ENCODE results near the gene FANCI. TPM values are rescaled to one million over a fixed set of nuclear protein-coding genes. Genes with fewer than 3 reads are reported as not detected.
"Not testable (repeated sequence)": the region's sequence is repeated elsewhere in the genome, so short reads cannot be mapped to it uniquely, and the experiment has no call there.

FANCI gene
- total and polyA plus RNA-seq, 7 experiments from 2014 or later: 4.4 to 132 (median 9.6) TPM

DNA sequence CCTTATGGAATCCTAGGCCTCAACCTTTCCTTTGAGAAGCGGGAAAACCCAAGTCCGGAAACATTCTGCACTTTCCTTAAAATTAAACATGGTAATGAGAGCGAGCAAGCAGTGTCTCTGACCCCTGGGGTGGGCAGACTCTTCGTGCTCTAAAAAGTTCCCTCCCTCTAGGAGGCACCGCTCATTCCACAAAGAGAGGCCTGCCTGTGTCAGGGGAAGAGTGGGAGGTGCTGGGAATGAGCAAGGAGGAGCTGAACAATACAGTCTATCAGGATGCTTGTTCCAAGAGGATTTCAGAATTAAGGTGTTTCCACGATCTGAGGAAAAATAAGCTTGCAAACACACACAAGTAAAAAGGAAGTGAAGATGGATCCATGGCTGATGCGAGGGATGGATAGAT, 16.4 kb upstream of the FANCI start:
- ChIA-PET POLR2A (no interaction called here), CTCF (no interaction called here)
- no peak for DNase-seq
- Histone ChIP-seq H3K9me3 (ENCODE audit: control insufficient read depth in 2 of 3, low read length in 3 of 3) (no peaks in the 10 kb centered on the region), H3K27me3 (ENCODE audit: control insufficient read depth in 2 of 2, insufficient read depth in 2 of 2, low read length in 2 of 2) (no peaks in the 10 kb centered on the region), H3K4me1 (ENCODE audit: control insufficient read depth in 2 of 2, insufficient read depth in 2 of 2, low read length in 2 of 2) (no peaks in the 10 kb centered on the region), H3K27ac (ENCODE audit: low read depth, low read length) (no peak overlapping the region), H3K4me3 (ENCODE audit: low read length) (no peak overlapping the region), H3K36me3 (ENCODE audit: control insufficient read depth in 2 of 3, insufficient read depth in 3 of 3, low read length in 3 of 3) (no peaks in the 10 kb centered on the region)
- no peak overlapping the region for H3K27ac Mint-ChIP-seq
- H3K4me3 Mint-ChIP-seq: no peak overlapping the region
- no peaks in the 10 kb centered on the region for H3K36me3 Mint-ChIP-seq
- no peak for ATAC-seq
- peaks cover 0 to 22% (median 7%) of the 10 kb centered on the region in 5 donors for H3K27me3 Mint-ChIP-seq
- no peaks in the 10 kb centered on the region for H3K9me3 Mint-ChIP-seq
- intact Hi-C loops (cut with micrococcal nuclease): no loop called here
- no peaks in the 10 kb centered on the region for H3K4me1 Mint-ChIP-seq

DNA sequence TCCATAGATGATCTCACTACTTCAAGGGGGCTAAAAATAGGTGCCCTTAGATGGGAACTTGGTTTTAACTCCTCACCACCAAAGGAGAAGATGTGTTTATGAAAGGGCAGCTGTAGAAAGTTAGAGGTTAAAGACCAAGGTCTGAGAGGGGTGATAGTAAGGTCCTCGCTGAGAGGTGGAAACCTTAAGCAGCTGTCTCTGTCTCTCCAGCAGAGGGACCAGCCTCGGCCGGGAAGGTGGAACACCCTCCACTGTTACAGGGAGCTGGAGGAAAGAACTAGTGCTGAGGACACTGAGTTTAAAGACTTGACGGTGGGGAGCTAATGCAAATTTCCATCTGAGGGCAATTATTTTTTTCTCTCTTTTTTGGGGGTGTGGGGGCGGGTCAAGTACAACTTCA, 13.5 kb upstream of the FANCI start:
- H3K4me3 Mint-ChIP-seq: no peak overlapping the region
- intact Hi-C loops (cut with micrococcal nuclease): no loop called here
- H3K27ac ChIP-seq (ENCODE audit: low read depth, low read length): no peak overlapping the region
- no peaks in the 10 kb centered on the region for H3K4me1 ChIP-seq (ENCODE audit: control insufficient read depth in 2 of 2, insufficient read depth in 2 of 2, low read length in 2 of 2)
- ChIA-PET CTCF (no interaction called here), POLR2A (no interaction called here)
- H3K9me3 ChIP-seq (ENCODE audit: control insufficient read depth in 2 of 3, low read length in 3 of 3): no peaks in the 10 kb centered on the region
- no peaks in the 10 kb centered on the region for H3K27me3 ChIP-seq (ENCODE audit: control insufficient read depth in 2 of 2, insufficient read depth in 2 of 2, low read length in 2 of 2)
- ATAC-seq (no peak), DNase-seq (no peak)
- peaks cover 3 to 36% (median 8%) of the 10 kb centered on the region in 5 donors for H3K27me3 Mint-ChIP-seq
- H3K36me3 ChIP-seq (ENCODE audit: control insufficient read depth in 2 of 3, insufficient read depth in 3 of 3, low read length in 3 of 3): no peaks in the 10 kb centered on the region
- no peaks in the 10 kb centered on the region for H3K36me3 Mint-ChIP-seq
- H3K4me3 ChIP-seq (ENCODE audit: low read length): no peak overlapping the region
- no peaks in the 10 kb centered on the region for H3K4me1 Mint-ChIP-seq
- no peaks in the 10 kb centered on the region for H3K9me3 Mint-ChIP-seq
- H3K27ac Mint-ChIP-seq: no peak overlapping the region

DNA sequence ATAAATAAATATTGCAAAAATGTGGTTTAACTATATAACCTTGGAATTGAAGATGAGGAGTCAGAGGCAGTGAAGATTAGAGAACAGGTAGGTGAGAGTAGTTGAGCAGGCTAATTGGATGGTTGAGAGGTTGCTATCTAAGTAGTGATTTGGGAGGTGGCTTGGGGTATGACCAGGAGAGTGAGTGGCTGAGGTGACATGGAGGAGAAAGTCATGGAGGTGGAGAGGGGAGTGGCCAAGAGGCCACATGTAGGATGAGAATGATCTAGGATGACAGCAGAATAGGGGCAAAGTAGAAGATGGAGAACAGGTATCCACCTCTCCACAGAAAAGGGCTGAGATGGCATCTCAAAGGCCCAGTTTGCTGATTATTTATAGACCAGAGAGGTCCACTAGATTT, 11.9 kb upstream of the FANCI start:
- no peaks in the 10 kb centered on the region for H3K36me3 ChIP-seq (ENCODE audit: control insufficient read depth in 2 of 3, insufficient read depth in 3 of 3, low read length in 3 of 3)
- no peaks in the 10 kb centered on the region for H3K4me1 Mint-ChIP-seq
- DNase-seq: no peak
- no peak for ATAC-seq
- intact Hi-C loops (cut with micrococcal nuclease): no loop called here
- H3K4me3 Mint-ChIP-seq: no peak overlapping the region
- no peaks in the 10 kb centered on the region for H3K36me3 Mint-ChIP-seq
- no peak overlapping the region for H3K27ac Mint-ChIP-seq
- H3K9me3 ChIP-seq (ENCODE audit: control insufficient read depth in 2 of 3, low read length in 3 of 3): no peaks in the 10 kb centered on the region
- H3K9me3 Mint-ChIP-seq: no peaks in the 10 kb centered on the region
- CTCF ChIA-PET: no interaction called here
- no peak overlapping the region for H3K27ac ChIP-seq (ENCODE audit: low read depth, low read length)
- no peaks in the 10 kb centered on the region for H3K4me1 ChIP-seq (ENCODE audit: control insufficient read depth in 2 of 2, insufficient read depth in 2 of 2, low read length in 2 of 2)
- no peak overlapping the region for H3K4me3 ChIP-seq (ENCODE audit: low read length)
- POLR2A ChIA-PET: no interaction called here
- peaks cover 3 to 44% (median 8%) of the 10 kb centered on the region in 5 donors for H3K27me3 Mint-ChIP-seq
- no peaks in the 10 kb centered on the region for H3K27me3 ChIP-seq (ENCODE audit: control insufficient read depth in 2 of 2, insufficient read depth in 2 of 2, low read length in 2 of 2)

DNA sequence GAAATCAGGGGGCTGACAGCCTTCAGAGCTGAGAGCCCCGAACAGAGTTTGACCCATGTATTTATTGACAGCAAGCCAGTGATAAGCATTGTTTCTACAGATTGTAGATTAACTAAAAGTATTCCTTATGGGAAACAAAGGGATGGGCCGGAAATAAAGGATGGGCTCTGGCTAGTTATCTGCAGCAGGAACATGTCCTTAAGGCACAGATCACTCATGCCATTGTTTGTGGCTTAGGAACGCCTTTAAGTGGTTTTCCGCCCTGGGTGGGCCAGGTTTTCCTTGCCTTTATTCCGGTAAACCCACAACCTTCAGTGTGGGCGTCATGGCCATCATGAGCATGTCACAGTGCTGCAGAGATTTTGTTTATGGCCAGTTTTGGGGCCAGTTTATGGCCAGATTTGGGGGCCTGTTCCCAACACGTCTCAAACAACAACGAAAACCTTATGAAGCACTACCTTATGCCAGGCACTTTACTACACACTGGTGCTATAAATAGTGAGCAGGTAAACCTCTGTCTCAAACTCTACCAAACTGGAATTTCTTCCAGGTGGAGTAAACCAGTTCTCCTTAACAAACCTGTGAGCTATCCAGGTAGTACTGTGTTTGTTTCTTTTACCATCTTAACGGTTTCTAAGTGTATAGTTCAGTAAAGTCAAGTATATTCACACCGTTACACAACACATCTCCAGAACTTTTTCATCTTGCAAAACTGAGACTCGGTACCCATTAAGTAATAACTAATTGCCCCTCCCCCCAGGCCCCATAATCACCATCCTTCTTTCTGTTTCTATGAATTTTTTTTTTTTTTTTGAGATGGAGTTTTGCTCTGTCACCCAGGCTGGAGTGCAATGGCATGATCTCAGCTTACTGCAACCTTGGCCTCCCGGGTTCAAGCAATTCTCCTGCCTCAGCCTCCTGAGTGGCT, 3.6 kb upstream of the FANCI start:
- H3K9me3 ChIP-seq (ENCODE audit: control insufficient read depth in 2 of 3, low read length in 3 of 3); H3K4me3 Mint-ChIP-seq; H3K9me3 Mint-ChIP-seq; H3K4me3 ChIP-seq (ENCODE audit: low read length); ATAC-seq; DNase-seq; H3K36me3 Mint-ChIP-seq; POLR2A ChIA-PET; H3K27me3 ChIP-seq (ENCODE audit: control insufficient read depth in 2 of 2, insufficient read depth in 2 of 2, low read length in 2 of 2); H3K27ac ChIP-seq (ENCODE audit: low read depth, low read length); CTCF ChIA-PET; H3K36me3 ChIP-seq (ENCODE audit: control insufficient read depth in 2 of 3, insufficient read depth in 3 of 3, low read length in 3 of 3): not testable (repeated sequence)
- peaks cover 6 to 13% of the 10 kb centered on the region in 2 donors for H3K4me1 ChIP-seq (ENCODE audit: control insufficient read depth in 2 of 2, insufficient read depth in 2 of 2, low read length in 2 of 2)
- H3K27me3 Mint-ChIP-seq: peaks cover 0 to 28% (median 0%) of the 10 kb centered on the region in 5 donors
- intact Hi-C loops (cut with micrococcal nuclease): loop anchor here (5.0 kb wide), 3 partner anchors 337 to 693 kb away; partner anchors contain the start of genes AEN (in 2 of the 2), DET1 (in 1 of the 2) and TICRR (in 1 of the 2)
- H3K4me1 Mint-ChIP-seq: peaks cover 12 to 20% (median 18%) of the 10 kb centered on the region in 7 donors
- peak overlapping the region in 1 of 9 donors; percentile 25 for H3K27ac Mint-ChIP-seq

GRCh38 chr15:89243046-89243690, 611 bp upstream of the FANCI start:
- no peak for DNase-seq
- intact Hi-C loops (cut with micrococcal nuclease): loop anchor here (1.0 to 5.0 kb wide), 10 partner anchors 36 to 776 kb away; partner anchors contain the start of genes ABHD2 (in 2 of the 2), AEN (in 2 of the 2), DET1 (in 2 of the 2) and MRPL46 (in 1 of the 2)
- no peak for ATAC-seq
- Histone ChIP-seq H3K9me3 (ENCODE audit: control insufficient read depth in 2 of 3, low read length in 3 of 3) (no peaks in the 10 kb centered on the region), H3K4me3 (ENCODE audit: low read length) (peak overlapping the region; percentile 79), H3K4me1 (ENCODE audit: control insufficient read depth in 2 of 2, insufficient read depth in 2 of 2, low read length in 2 of 2) (peaks cover 6 to 13% of the 10 kb centered on the region in 2 donors), H3K27me3 (ENCODE audit: control insufficient read depth in 2 of 2, insufficient read depth in 2 of 2, low read length in 2 of 2) (no peaks in the 10 kb centered on the region), H3K27ac (ENCODE audit: low read depth, low read length) (peak overlapping the region; percentile 65), H3K36me3 (ENCODE audit: control insufficient read depth in 2 of 3, insufficient read depth in 3 of 3, low read length in 3 of 3) (no peaks in the 10 kb centered on the region)
- POLR2A ChIA-PET: interaction anchor here (1.2 to 1.3 kb wide), 2 partner anchors 91 to 338 kb away, joined by 3 to 4 read pairs; partner anchors contain the start of gene POLG
- CTCF ChIA-PET: interaction anchor here (1.6 kb wide), 1 partner anchor 36 kb away, joined by 3 read pairs; no protein-coding TSS in a partner anchor
- Mint-ChIP-seq H3K9me3 (peaks cover 0 to 4% (median 0%) of the 10 kb centered on the region in 11 donors), H3K4me3 (peak overlapping the region; percentile 86 to 98 (median 94)), H3K27ac (peak overlapping the region in 8 of 9 donors; percentile 76 to 96 (median 83)), H3K36me3 (peaks cover 0 to 25% (median 2%) of the 10 kb centered on the region in 5 donors), H3K27me3 (peaks cover 0 to 15% (median 0%) of the 10 kb centered on the region in 5 donors), H3K4me1 (peaks cover 20 to 38% (median 26%) of the 10 kb centered on the region in 7 donors)

GRCh38 chr15:89244574-89244903, 760 bp downstream of the FANCI start:
- H3K36me3 Mint-ChIP-seq: peaks cover 0 to 32% (median 8%) of the 10 kb centered on the region in 5 donors
- Histone ChIP-seq H3K4me1 (ENCODE audit: control insufficient read depth in 2 of 2, insufficient read depth in 2 of 2, low read length in 2 of 2) (peaks cover 6 to 13% of the 10 kb centered on the region in 2 donors), H3K27me3 (ENCODE audit: control insufficient read depth in 2 of 2, insufficient read depth in 2 of 2, low read length in 2 of 2) (no peaks in the 10 kb centered on the region), H3K4me3 (ENCODE audit: low read length) (peak overlapping the region; percentile 79), H3K36me3 (ENCODE audit: control insufficient read depth in 2 of 3, insufficient read depth in 3 of 3, low read length in 3 of 3) (no peaks in the 10 kb centered on the region), H3K9me3 (ENCODE audit: control insufficient read depth in 2 of 3, low read length in 3 of 3) (no peaks in the 10 kb centered on the region), H3K27ac (ENCODE audit: low read depth, low read length) (peak overlapping the region; percentile 65)
- ATAC-seq (no peak), DNase-seq (no peak)
- CTCF ChIA-PET: interaction anchor here (0.6 to 1.6 kb wide), 2 partner anchors 14 to 37 kb away, joined by 3 to 4 read pairs; no protein-coding TSS in a partner anchor
- H3K4me1 Mint-ChIP-seq: peaks cover 20 to 42% (median 26%) of the 10 kb centered on the region in 7 donors
- H3K27ac Mint-ChIP-seq: peak overlapping the region in 8 of 9 donors; percentile 41 to 96 (median 84)
- peaks cover 0 to 4% (median 0%) of the 10 kb centered on the region in 11 donors for H3K9me3 Mint-ChIP-seq
- intact Hi-C loops (cut with micrococcal nuclease): loop anchor here (1.0 to 5.0 kb wide), 5 partner anchors 90 to 697 kb away; partner anchors contain the start of genes AEN (in 2 of the 2), DET1 (in 1 of the 2), HAPLN3 (in 1 of the 2) and POLG (in 1 of the 2)
- POLR2A ChIA-PET: interaction anchor here (1.3 kb wide), 1 partner anchor 340 kb away, joined by 3 read pairs; no protein-coding TSS in a partner anchor
- peaks cover 0 to 3% (median 0%) of the 10 kb centered on the region in 5 donors for H3K27me3 Mint-ChIP-seq
- H3K4me3 Mint-ChIP-seq: peak overlapping the region; percentile 86 to 98 (median 94)

Data from naive thymus-derived CD4-positive, alpha-beta T cell (primary cell).